Breast epithelium (tissue), 4 donors: ENCODE measurements around the gene PHC2. TPM values are rescaled to one million over a fixed set of nuclear protein-coding genes. Genes with fewer than 3 reads are reported as not detected.
"Not testable (repeated sequence)": the region's sequence is repeated elsewhere in the genome, so short reads cannot be mapped to it uniquely, and the experiment has no call there.

Experiments used
- DNase-seq, 2 donors: peaks; one replicate each; pipeline ENCODE4 v3.0.0-alpha.2; 2019; ENCODE audit warnings: low spot score in 2 of 2
- H3K27ac ChIP-seq, 2 donors: fragments of 200-600 bp; sonication (generic) in 1 of 2; one replicate each; pipeline ENCODE4 v1.5.1; 2016 to 2019; ENCODE audit warnings: mild to moderate bottlenecking in 1 of 2
- H3K27me3 ChIP-seq, 2 donors: fragments of 200-600 bp; sonication (generic) in 1 of 2; one replicate each; pipeline versions ENCODE4 v1.5.1 to v1.6.0; 2017 to 2019; ENCODE audit warnings: control low read depth in 1 of 2, mild to moderate bottlenecking in 1 of 2
- H3K36me3 ChIP-seq: fragments of 200-600 bp; one replicate; pipeline ENCODE4 v1.5.1; 2019
- H3K4me1 ChIP-seq, 2 donors: fragments of 200-600 bp; sonication (generic); one replicate each; pipeline ENCODE4 v1.5.1; 2016 to 2019; ENCODE audit warnings: control low read depth in 1 of 2
- H3K4me3 ChIP-seq, 3 donors: fragments of 200-600 bp; sonication (generic); 1 replicate in 2 of 3; 2 replicates in 1 of 3; pipeline ENCODE4 v1.5.1; 2016 to 2019; ENCODE audit warnings: mild to moderate bottlenecking in 3 of 3, moderate library complexity in 2 of 3
- H3K9me3 ChIP-seq, 2 donors: fragments of 200-600 bp; sonication (generic) in 1 of 2; one replicate each; pipeline ENCODE4 v1.5.1; 2016 to 2019; ENCODE audit warnings: control low read depth in 1 of 2
- CTCF ChIP-seq, 3 donors: fragments of 450-650 bp; IDR thresholded peaks; one replicate each; pipeline ENCODE4 v1.5.1; 2016 to 2017; ENCODE audit warnings: antibody characterized with exemption in 3 of 3, mild to moderate bottlenecking in 3 of 3, moderate library complexity in 3 of 3
- POLR2A ChIP-seq: fragments of 450-650 bp; IDR thresholded peaks from one replicate; pipeline ENCODE4 v1.6.1; 2016; ENCODE audit warnings: antibody characterized with exemption, mild to moderate bottlenecking, moderate library complexity
- POLR2AphosphoS5 ChIP-seq, 3 donors: sonication (generic); formaldehyde crosslinking; IDR thresholded peaks; one replicate each; pipeline ENCODE4 v1.6.1; 2017; ENCODE audit warnings: antibody characterized with exemption in 3 of 3
- intact Hi-C: fragments of 100-400 bp; cut with DNase I; formaldehyde crosslinking; loops from one replicate; pipeline ENCODE4 v1.15.1; 2023; ENCODE audit warnings: low total_unique reads
- total RNA-seq, 3 donors: library from RNA; depleted of rRNA; stranded (reverse); fragments of >200 nt; gene quantifications; one replicate each; pipeline ENCODE4 v1.1.0, GENCODE V29; 2016

Gene PHC2
- total RNA-seq, 3 donors from 2014 or later, result 103 to 214 (median 134) TPM

DNA sequence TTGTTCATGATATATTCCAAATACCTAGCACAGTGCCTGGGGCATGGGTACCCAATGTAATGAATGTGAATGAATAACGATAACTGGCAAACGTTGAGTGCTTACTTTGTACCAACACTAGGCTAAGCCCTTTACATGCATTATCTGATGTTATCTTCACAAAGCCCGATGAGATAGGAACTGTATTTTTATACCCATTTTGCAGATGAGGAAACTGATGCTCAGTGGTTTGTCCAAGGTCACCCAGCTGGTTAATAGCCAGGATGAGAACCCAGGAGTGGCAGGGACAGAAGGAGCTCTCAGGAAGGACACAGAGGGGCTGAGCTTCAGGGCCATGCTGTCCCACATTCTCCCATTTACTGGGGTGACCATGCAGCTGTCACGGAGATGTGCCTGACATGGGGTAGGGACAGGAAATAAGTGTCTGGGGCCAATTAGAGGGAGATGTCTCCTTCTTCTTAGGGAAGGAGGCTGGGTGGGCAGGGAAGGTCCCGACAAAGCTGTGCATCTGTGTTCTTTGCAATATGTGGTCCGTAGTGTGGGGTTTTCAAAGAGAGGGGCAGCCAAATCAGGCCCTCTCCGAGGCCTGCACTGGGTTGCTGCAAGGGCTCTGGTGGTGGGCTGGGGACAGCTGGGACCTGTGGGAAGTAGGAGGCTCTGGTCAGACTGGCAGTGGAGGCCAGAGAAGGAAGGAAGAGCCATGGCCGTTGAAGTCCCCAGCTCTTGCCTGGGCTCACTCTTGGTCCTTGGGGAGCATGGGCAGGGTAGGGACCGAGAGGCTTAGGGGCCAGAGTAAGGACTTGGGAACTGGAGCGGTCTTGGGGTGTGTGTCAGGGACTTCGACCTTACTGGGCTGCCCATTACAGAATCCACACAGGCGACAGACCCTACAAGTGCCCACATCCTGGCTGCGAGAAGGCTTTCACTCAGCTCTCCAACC lies 136.6 kb downstream of the PHC2 start:
- Histone ChIP-seq H3K4me3 (no peak overlapping the region), H3K4me1 (no peaks in the 10 kb centered on the region), H3K9me3 (no peaks in the 10 kb centered on the region), H3K36me3 (no peaks in the 10 kb centered on the region), H3K27ac (peak overlapping the region; percentile 62 to 67), H3K27me3 (no peaks in the 10 kb centered on the region)
- DNase-seq, result no peak
- no peak for TF ChIP-seq CTCF (IDR thresholded peaks at IDR 0.05)
- no peak for TF ChIP-seq POLR2A
- TF ChIP-seq POLR2AphosphoS5 (IDR thresholded peaks at IDR 0.05), result no peak
- intact Hi-C loops, result loop anchor here (5.0 kb wide), 1 partner anchor 73 kb away; no protein-coding TSS in a partner anchor

DNA sequence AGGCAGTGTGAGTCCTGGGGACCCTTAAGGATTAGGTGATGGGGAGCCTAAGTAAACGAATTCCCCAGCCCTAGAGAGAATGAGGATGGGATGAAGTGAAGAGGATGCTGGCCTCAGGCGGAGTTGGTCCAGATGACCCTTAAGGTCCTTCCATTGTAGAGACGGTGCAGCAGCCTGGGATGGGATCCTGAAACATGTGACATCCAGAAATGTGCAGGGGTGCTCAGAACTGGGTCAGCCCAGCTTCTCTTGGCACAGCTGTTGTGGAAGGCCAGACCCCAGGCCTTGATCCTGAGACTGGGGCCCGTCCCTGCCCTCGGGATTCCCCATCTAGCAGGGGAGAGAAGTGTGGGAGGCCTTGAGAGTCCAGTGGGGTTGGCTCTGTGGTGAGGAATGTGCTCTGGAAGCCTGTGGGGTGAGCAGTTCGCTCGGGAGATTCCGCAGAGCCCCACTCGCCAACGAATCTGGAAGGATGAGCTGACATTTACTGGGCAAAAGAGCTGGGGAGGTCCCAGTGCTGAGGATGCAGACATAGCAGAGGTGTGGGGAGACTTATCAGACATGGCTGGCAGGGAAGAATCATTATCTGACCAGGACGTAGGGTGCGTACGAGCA lies 138.1 kb downstream of the PHC2 start:
- no peak for DNase-seq
- no peak overlapping the region for H3K4me3 ChIP-seq
- H3K27ac ChIP-seq, result peak overlapping the region; percentile 25 to 62
- intact Hi-C loops, result no loop called here
- no peaks in the 10 kb centered on the region for H3K36me3 ChIP-seq
- no peaks in the 10 kb centered on the region for H3K9me3 ChIP-seq
- H3K4me1 ChIP-seq, result no peaks in the 10 kb centered on the region
- no peak for TF ChIP-seq POLR2AphosphoS5 (IDR thresholded peaks at IDR 0.05)
- no peak for TF ChIP-seq POLR2A
- no peak for TF ChIP-seq CTCF (IDR thresholded peaks at IDR 0.05)
- H3K27me3 ChIP-seq, result no peaks in the 10 kb centered on the region

- H3K9me3 ChIP-seq, H3K27ac ChIP-seq, H3K27me3 ChIP-seq, DNase-seq, H3K4me1 ChIP-seq, intact Hi-C loops, H3K4me3 ChIP-seq, H3K36me3 ChIP-seq: not testable (repeated sequence)
Measured at GRCh38 chr1:33290615-33291014, 140.3 kb downstream of the PHC2 start.

DNA sequence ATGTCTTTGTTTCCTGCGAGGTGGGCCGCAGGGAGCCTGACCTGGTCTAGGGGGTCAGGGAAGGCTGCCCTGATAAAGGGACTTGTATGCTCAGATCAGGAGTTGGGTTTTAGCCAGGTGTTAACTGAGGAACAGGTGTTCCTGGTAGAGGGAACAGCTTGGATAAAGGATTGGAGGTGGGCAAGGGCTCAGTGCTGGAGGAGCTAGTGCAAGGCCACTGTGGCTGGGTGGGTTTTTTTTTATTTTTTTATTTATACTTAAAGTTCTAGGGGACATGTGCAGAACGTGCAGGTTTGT lies 141.1 kb downstream of the PHC2 start:
- intact Hi-C loops, result no loop called here
- TF ChIP-seq CTCF (IDR thresholded peaks at IDR 0.05), result no peak
- TF ChIP-seq POLR2AphosphoS5 (IDR thresholded peaks at IDR 0.05), result no peak
- no peak for TF ChIP-seq POLR2A
- Histone ChIP-seq H3K9me3 (no peaks in the 10 kb centered on the region), H3K4me1 (no peaks in the 10 kb centered on the region), H3K4me3 (no peak overlapping the region), H3K27ac (peak overlapping the region in 1 of 2 donors; percentile 25), H3K27me3 (no peaks in the 10 kb centered on the region), H3K36me3 (no peaks in the 10 kb centered on the region)
- no peak for DNase-seq

- no peaks in the 10 kb centered on the region for H3K9me3 ChIP-seq
- no peaks in the 10 kb centered on the region for H3K4me1 ChIP-seq
- no peaks in the 10 kb centered on the region for H3K36me3 ChIP-seq
- H3K4me3 ChIP-seq, result no peak overlapping the region
- no peaks in the 10 kb centered on the region for H3K27me3 ChIP-seq
- intact Hi-C loops, result no loop called here
- peak overlapping the region in 1 of 2 donors; percentile 25 for H3K27ac ChIP-seq
- DNase-seq, result peak in 1 of 2 donors; percentile 44
- TF ChIP-seq CTCF (IDR thresholded peaks at IDR 0.05), result no peak
- TF ChIP-seq POLR2A, result no peak
- TF ChIP-seq POLR2AphosphoS5 (IDR thresholded peaks at IDR 0.05), result no peak
Measured at GRCh38 chr1:33288976-33289857, 141.7 kb downstream of the PHC2 start.
